G401.6 (cell line): ENCODE results near the gene TTLL1.

Source experiments
- FAIRE-seq: peaks from 2 replicates; lab custom pipeline; 2012; peaks lifted over from hg19 to GRCh38; lab: Jason Lieb, UNC

Gene TTLL1

GRCh38 chr22:42991010-42991651 is 98.1 kb downstream of the TTLL1 start:
- no peak for FAIRE-seq

DNA sequence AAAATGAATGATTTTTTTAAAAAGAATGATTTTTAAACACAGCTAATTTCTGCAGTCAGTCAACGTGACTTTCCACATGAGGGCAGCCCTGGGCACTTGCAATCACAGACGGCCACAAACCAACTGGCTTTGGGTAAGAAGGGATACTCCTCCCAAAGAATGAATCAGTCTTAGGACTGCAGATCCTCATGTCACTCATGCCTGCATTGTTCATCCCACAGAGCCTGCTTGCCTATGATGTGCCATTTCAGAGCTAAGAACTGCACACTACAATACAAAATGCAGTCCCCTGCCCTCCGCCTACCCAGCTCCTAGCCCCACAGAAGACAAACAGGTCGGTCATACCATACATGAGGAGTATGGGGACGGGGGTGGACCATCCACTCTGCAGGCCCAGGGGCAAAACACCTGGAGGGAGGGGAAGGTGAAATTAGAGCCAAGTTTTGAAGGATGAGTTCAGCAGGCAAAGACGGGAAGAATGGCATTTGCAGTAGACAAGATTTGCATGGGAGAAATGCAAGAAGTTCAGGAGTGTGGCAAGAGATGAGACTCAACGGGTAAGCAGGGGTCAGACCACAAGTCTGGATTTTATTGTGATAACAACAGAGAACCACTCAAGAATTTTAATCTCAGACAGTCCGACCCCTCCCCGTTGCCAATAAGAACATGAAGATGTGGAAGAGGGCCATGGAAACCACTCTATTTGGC is 98.9 kb downstream of the TTLL1 start:
- peak; percentile 79 for FAIRE-seq
